Stimulated activated naive CD4-positive, alpha-beta T cell (primary cell): Measurements from ENCODE around the gene DENND4C.

ENCODE experiments used
- DNase-seq, 6 experiments: peaks; one replicate each; lab custom pipeline; 2025; lab: John Stamatoyannopoulos, UW

DENND4C gene

GRCh38 chr9:19269582-19269981 is 39.1 kb downstream of the DENND4C start:
- no peak for DNase-seq

- no peak for DNase-seq
Observed at GRCh38 chr9:19270421-19270949, 40.0 kb downstream of the DENND4C start.

DNA sequence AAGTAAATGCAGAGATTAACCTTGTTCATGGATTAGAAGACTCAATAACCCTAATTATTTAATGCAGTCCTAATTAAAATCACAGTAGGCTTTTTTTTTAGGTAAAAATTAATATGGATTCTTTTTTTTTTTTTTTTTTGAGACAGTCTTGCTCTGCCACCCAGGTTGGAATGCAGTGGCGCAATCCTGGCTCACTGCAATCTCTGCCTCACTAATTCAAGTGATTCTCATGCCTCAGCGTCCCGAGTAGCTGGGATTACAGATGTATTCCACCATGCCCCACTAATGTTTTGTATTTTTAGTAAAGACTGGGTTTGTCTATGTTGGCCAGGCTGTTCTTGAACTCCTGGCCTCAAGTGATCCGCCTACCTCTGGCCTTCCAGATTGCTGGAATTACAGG is 40.6 kb downstream of the DENND4C start:
- no peak for DNase-seq

GRCh38 chr9:19281801-19282200 is 51.3 kb downstream of the DENND4C start:
- no peak for DNase-seq

- DNase-seq, result no peak
Observed at GRCh38 chr9:19283072-19283710, 52.7 kb downstream of the DENND4C start.

GRCh38 chr9:19284729-19285128 is 54.2 kb downstream of the DENND4C start:
- DNase-seq, result no peak

GRCh38 chr9:19286634-19287188 is 56.2 kb downstream of the DENND4C start:
- DNase-seq, result no peak

DNA sequence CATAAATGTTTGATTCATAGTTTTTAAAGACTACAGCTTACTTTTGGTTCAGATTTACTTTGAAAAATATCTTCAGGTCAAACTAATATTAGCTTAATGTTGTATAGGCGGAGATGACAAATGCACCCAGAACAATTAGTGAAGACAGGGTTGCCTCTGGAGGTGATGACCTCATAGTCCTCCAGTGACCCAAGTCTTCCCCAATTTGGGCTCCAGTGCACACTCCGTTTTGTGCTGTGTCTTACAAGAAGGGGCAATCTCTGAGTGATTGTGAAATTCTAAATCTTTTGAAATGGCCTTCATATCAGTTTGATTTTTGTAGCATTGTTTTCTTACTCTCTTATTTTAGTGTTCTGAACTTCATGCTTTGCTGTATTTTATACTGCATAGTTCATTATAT is 57.6 kb downstream of the DENND4C start:
- no peak for DNase-seq

DNA sequence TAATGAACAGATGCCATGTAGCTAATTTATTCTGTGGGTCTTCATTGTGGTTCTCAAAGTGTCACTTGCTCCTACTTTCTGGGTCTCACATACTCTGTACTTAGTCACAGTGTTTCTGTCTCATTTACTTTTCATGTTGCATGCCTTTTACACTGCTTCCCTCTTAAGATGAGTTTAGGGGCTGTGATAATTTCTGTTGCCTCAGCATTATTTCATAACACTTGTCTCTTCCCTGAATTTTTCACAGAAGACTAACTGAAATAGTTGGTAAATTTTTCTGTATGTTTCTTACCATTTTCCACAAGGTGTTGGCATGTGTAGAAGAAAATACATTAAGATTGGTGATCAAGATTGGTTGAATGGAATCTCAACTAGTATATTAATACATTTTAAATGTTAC is 59.6 kb downstream of the DENND4C start:
- DNase-seq, result no peak

DNA sequence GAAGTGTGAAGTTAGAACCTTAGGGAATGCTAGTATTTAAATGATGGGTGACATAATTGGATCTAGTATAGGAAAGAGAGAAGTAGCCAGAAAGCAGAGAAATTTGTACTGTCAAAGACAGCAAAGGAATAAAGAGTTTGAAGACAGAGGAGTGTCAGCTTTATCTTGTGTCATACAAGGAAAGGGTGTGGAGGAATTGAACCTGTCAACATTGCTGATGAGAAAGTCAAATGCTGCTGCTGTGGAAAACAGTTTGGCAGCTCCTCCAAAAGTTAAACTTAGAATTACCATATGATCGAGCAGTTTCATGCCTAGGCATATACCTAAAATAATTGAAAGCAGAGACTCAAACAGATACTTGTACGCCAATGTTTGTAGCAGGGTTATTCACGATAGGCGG is 63.7 kb downstream of the DENND4C start:
- no peak for DNase-seq

DNA sequence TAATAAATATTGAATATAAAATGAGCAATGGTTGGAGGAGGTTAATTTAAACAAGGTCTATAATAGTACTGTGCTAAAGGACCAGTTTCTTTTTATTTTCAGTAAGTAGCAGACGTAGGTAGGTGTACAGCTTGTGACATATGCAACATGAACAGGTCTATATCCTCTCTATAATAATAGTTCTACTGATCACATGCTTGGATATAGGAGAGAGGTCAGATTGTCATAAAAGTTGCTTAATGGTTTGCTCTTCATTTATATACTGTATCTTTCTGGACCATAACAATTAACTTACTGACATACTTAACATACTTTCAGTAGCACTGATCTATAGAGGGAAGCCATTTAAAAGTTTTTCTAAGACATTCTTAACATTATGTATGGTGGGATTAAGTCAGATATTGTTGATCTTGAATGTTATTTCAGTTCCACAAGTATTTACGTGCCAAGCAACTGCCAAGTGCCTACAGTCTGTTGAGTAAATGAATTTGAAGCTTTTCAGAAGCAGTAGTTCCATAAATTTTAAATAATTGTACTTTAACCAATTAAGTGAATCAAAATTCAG is 68.0 kb downstream of the DENND4C start:
- DNase-seq, result no peak

- no peak for DNase-seq
Observed at GRCh38 chr9:19303216-19303615, 72.7 kb downstream of the DENND4C start.

- DNase-seq, result no peak
Observed at GRCh38 chr9:19306568-19306967, 76.1 kb downstream of the DENND4C start.

- DNase-seq, result no peak
Observed at GRCh38 chr9:19310246-19310645, 79.8 kb downstream of the DENND4C start.

- DNase-seq, result no peak
Observed at GRCh38 chr9:19313573-19313972, 83.1 kb downstream of the DENND4C start.

- DNase-seq, result no peak
Observed at GRCh38 chr9:19320495-19320894, 90.0 kb downstream of the DENND4C start.

DNA sequence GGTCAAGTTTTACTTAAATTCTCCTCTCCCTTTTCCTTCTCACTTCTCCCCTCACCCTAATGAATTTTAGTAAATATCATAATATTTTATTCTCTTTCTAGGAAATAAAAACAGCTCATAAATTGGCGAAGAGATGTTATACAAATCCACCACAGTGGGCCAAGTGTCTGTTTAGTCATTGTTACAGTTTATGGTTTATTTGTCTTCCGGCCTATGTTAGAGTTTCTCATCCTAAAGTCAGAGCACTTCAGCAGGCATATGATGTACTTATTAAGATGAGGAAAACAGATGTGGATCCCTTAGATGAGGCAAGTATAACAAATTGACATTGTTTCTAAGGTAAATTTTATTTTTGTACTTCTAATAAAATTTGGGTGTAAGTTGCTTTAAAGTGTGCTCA is 101.4 kb downstream of the DENND4C start:
- no peak for DNase-seq

- DNase-seq, result no peak
Observed at GRCh38 chr9:19336166-19336565, 105.7 kb downstream of the DENND4C start.

DNA sequence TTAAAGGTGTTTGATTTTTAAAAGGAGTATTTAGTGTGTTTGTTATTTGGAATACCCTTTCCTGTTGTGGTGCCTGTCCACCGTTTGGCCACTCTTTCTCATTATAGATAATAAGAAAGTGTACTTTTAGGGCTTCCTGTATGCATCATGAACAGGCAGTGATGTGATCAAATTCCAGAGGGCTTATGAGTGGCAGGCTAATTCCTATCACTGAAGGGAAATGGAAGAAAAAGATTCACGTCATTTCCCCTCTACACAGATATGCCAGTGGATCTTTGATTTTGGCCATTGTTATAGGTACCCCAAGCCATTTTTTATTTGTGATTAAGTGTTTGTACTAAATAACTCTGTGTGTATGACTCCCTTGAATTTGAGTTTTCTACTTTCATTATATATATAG is 112.5 kb downstream of the DENND4C start:
- no peak for DNase-seq

DNA sequence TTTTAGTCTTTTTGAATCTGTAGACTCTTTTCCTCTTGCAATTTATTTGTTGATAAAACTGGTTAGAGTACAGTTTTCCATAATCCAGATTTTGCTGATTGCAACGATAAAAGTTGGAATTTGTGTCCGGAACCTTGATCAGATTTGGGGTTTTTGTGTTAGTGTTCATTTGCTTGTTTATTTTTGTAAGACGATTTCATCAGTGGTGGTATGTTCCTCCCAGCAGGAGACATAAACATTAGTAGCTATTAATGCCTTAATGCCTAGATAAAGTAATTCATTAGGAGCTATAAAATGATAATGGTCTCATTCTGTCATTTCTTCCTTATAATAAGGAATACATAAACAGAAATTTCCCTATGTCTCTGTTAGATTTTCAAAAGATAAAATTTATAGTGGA is 128.2 kb downstream of the DENND4C start:
- DNase-seq, result no peak

GRCh38 chr9:19369107-19369506 is 138.6 kb downstream of the DENND4C start:
- DNase-seq, result no peak

GRCh38 chr9:19371942-19372341 is 141.4 kb downstream of the DENND4C start:
- no peak for DNase-seq

DNA sequence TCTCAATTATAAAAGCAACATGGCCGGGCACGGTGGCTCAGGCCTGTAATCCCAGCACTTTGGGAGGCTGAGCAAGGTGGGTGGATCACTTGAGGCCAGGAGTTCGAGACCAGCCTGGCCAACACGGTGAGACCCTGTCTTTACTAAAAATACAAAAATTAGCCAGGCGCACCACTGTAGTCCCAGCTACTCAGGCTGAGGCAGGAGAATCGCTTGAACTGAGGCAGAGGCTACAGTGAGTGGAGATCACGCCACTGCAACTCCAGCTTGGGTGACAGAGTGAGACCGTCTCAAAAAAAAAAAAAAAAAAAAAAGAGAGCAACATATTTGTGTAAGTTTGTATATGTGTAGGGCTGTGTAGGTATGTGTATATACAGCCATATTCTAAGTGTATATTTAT is 142.1 kb downstream of the DENND4C start:
- no peak for DNase-seq

DNA sequence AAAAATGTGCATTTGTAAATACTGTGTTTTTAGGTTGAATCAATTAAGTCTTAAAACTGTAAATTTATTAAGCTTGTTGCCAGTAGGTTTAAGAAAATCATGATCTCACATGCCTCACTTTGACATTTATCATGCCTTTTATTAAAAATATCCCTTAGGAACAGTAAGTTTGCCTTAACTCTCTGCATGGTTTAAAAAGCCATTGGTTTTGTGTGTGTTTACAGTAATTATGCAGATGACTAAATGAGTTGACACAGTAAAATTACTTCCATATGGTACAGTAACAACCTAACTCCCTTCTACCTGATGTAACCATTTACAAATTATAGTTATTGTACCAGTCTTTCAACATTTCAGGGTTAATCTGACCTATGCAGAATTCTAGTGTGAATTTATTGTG is 143.0 kb downstream of the DENND4C start:
- no peak for DNase-seq
